Sigmoid colon (tissue), 4 donors: ENCODE data around the gene NIPAL1.

ENCODE experiments used
- CTCF ChIP-seq, 4 experiments: fragments of 450-650 bp in 3 of 4; fragments of 200-600 bp in 1 of 4; IDR thresholded peaks; one replicate each; pipeline ENCODE4 v1.5.1; 2016 to 2019; ENCODE audit warnings: antibody characterized with exemption in 4 of 4, mild to moderate bottlenecking in 3 of 4, moderate library complexity in 2 of 4
- EP300 ChIP-seq, 4 donors: sonication (generic); formaldehyde crosslinking; IDR thresholded peaks; one replicate each; pipeline ENCODE4 v1.6.1; 2017; ENCODE audit warnings: antibody characterized with exemption in 4 of 4
- POLR2A ChIP-seq, 2 donors: fragments of 450-650 bp; IDR thresholded peaks; one replicate each; pipeline ENCODE4 v1.6.1; 2016; ENCODE audit warnings: antibody characterized with exemption in 2 of 2, mild to moderate bottlenecking in 2 of 2, moderate library complexity in 2 of 2
- POLR2AphosphoS5 ChIP-seq, 4 donors: sonication (generic); formaldehyde crosslinking; IDR thresholded peaks; one replicate each; pipeline ENCODE4 v1.6.1; 2017; ENCODE audit warnings: antibody characterized with exemption in 4 of 4

- TF ChIP-seq CTCF (IDR thresholded peaks at IDR 0.05) = no peak
- no peak for TF ChIP-seq POLR2A (IDR thresholded peaks at IDR 0.05)
- TF ChIP-seq EP300 (IDR thresholded peaks at IDR 0.05) = no peak
- no peak for TF ChIP-seq POLR2AphosphoS5 (IDR thresholded peaks at IDR 0.05)
Measured at GRCh38 chr4:48037117-48037462, 20.5 kb downstream of the NIPAL1 start.
